ENCODE results near the gene HRH3. TPM values are rescaled to one million over a fixed set of nuclear protein-coding genes. Genes with fewer than 3 reads are reported as not detected.

Gene HRH3
- total RNA-seq, 1 experiment from 2014 or later = 1.8 TPM

DNA sequence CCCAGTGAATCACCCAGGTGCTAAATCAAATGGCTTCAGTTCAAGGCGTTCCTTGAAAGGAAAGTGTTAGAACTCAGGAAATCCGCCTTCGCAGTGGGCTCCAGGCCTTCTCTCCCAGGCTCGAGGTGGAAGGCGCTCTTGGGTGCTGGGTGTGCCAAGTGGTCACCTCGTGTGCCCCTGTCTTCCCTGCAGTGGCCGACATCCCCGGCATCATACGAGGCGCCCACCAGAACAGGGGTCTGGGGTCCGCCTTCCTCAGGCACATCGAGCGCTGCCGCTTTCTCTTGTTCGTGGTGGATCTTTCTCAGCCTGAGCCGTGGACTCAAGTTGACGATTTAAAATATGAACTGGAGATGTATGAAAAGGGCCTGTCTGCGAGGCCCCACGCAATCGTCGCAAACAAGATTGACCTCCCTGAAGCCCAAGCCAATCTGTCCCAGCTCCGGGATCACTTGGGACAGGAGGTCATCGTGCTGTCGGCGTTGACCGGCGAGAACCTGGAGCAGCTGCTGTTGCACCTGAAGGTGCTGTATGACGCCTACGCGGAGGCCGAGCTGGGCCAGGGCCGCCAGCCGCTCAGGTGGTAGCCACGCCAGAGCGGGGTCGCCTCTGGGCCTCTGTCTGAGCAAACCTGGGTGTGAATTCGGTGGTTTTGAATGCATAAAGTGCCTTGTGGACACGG, 19.4 kb downstream of the HRH3 start:
- Mint-ChIP-seq H3K36me3 (ENCODE audit: insufficient read depth in 1 of 3, low read depth in 3 of 3) (peaks cover 23 to 52% (median 49%) of the 10 kb centered on the region in 3 experiments; a peak in 6 of 7 replicates), H3K4me3 (no peak overlapping the region)
- TF ChIP-seq, protein P1, sequence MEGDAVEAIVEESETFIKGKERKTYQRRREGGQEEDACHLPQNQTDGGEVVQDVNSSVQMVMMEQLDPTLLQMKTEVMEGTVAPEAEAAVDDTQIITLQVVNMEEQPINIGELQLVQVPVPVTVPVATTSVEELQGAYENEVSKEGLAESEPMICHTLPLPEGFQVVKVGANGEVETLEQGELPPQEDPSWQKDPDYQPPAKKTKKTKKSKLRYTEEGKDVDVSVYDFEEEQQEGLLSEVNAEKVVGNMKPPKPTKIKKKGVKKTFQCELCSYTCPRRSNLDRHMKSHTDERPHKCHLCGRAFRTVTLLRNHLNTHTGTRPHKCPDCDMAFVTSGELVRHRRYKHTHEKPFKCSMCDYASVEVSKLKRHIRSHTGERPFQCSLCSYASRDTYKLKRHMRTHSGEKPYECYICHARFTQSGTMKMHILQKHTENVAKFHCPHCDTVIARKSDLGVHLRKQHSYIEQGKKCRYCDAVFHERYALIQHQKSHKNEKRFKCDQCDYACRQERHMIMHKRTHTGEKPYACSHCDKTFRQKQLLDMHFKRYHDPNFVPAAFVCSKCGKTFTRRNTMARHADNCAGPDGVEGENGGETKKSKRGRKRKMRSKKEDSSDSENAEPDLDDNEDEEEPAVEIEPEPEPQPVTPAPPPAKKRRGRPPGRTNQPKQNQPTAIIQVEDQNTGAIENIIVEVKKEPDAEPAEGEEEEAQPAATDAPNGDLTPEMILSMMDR (conservative IDR thresholded peaks at IDR 0.05) = no peak

More for the DNA sequence above, 19.4 kb downstream of the HRH3 start:
- Histone ChIP-seq H4K8ac (replicated peaks; ENCODE audit: insufficient read length, low read depth, low read length) (no peak overlapping the region), H3K27ac (ENCODE audit: insufficient read length, low read depth, low read length) (no peak overlapping the region), H3K79me2 (ENCODE audit: insufficient read depth, low read length) (no peaks in the 10 kb centered on the region), H4K5ac (ENCODE audit: insufficient read length, low read depth, low read length) (no peak overlapping the region), H2BK120ac (ENCODE audit: low read depth, low read length, poor library complexity, severe bottlenecking) (no peak overlapping the region), H3K27me3 (ENCODE audit: insufficient read depth, low read length) (no peaks in the 10 kb centered on the region), H3K18ac (ENCODE audit: insufficient read length, low read depth, low read length) (no peak overlapping the region), H2BK15ac (ENCODE audit: low read depth, low read length) (no peak overlapping the region), H4K91ac (ENCODE audit: insufficient read length, low read depth, low read length) (no peak overlapping the region), H3K4ac (ENCODE audit: low read depth, low read length) (no peak overlapping the region), H3K79me1 (ENCODE audit: insufficient read depth, low read depth, low read length, poor library complexity, severe bottlenecking) (no peaks in the 10 kb centered on the region), H3K9ac (ENCODE audit: extremely low read depth, insufficient read length, low read length) (no peak overlapping the region), H2BK20ac (ENCODE audit: low read depth, low read length, poor library complexity, severe bottlenecking) (no peak overlapping the region), H2BK12ac (ENCODE audit: insufficient read length, low read depth, low read length) (no peak overlapping the region), H3K14ac (ENCODE audit: insufficient read depth, low read length) (no peak overlapping the region), H3T11ph (ENCODE audit: low read length) (no peak overlapping the region), H4K20me1 (ENCODE audit: control insufficient read depth, insufficient read depth, insufficient read length) (no peaks in the 10 kb centered on the region), H3K4me2 (ENCODE audit: insufficient read depth, insufficient read length, low read length) (no peak overlapping the region), H2AFZ (ENCODE audit: low read length) (no peak overlapping the region), H3K23me2 (ENCODE audit: insufficient read length, low read depth, low read length, poor library complexity, severe bottlenecking) (no peaks in the 10 kb centered on the region), H3K56ac (ENCODE audit: insufficient read length, low read depth, low read length) (no peak overlapping the region), H2BK5ac (ENCODE audit: insufficient read length, low read length) (no peak overlapping the region), H3K23ac (ENCODE audit: insufficient read length, low read depth, low read length) (no peak overlapping the region), H2AK5ac (ENCODE audit: insufficient read length, low read length) (no peak overlapping the region), H3K4me1 (ENCODE audit: insufficient read depth, low read length) (no peaks in the 10 kb centered on the region), H3K9me3 (ENCODE audit: control insufficient read depth, low read depth, low read length) (no peaks in the 10 kb centered on the region)
- Mint-ChIP-seq H3K27ac (no peak overlapping the region), H3K4me1 (no peaks in the 10 kb centered on the region), H3K9me3 (no peaks in the 10 kb centered on the region), H3K27me3 (ENCODE audit: low read depth) (no peaks in the 10 kb centered on the region)
- WGBS (ENCODE audit: extremely low coverage, insufficient read length, low lambda C conversion rate) = no CpG with 5 or more reads among the region's 38 CpGs
- DNase-seq = no peak
